ENCODE measurements around the gene INPP5A.

The INPP5A gene

GRCh38 chr10:132602614-132603013, 65.0 kb downstream of the INPP5A start:
- H3K27ac ChIP-seq: no peak overlapping the region
- in situ Hi-C loops (cut with HindIII; ENCODE audit: low pct_ligation_motif_present, low sequenced_read_pairs): no loop called here
- no peak overlapping the region for H3K4me3 ChIP-seq (ENCODE audit: low read depth, low read length)
- no peak for DNase-seq
- H3K36me3 ChIP-seq (replicated peaks): no peaks in the 10 kb centered on the region
- H3K27me3 ChIP-seq (replicated peaks): no peaks in the 10 kb centered on the region
- no peak for TF ChIP-seq CTCF (IDR thresholded peaks at IDR 0.05; ENCODE audit: low read depth, low read length, missing control alignments)

GRCh38 chr10:132603851-132604533, 66.4 kb downstream of the INPP5A start:
- no peaks in the 10 kb centered on the region for H3K36me3 ChIP-seq (replicated peaks)
- no peak overlapping the region for H3K27ac ChIP-seq
- H3K4me3 ChIP-seq (ENCODE audit: low read depth, low read length): no peak overlapping the region
- no peak for TF ChIP-seq CTCF (IDR thresholded peaks at IDR 0.05; ENCODE audit: low read depth, low read length, missing control alignments)
- no peaks in the 10 kb centered on the region for H3K27me3 ChIP-seq (replicated peaks)
- no peak for DNase-seq
- in situ Hi-C loops (cut with HindIII; ENCODE audit: low pct_ligation_motif_present, low sequenced_read_pairs): no loop called here

- no peak for TF ChIP-seq CTCF (IDR thresholded peaks at IDR 0.05; ENCODE audit: low read depth, low read length, missing control alignments)
- Histone ChIP-seq H3K36me3 (replicated peaks) (no peaks in the 10 kb centered on the region), H3K27me3 (replicated peaks) (no peaks in the 10 kb centered on the region), H3K4me3 (ENCODE audit: low read depth, low read length) (no peak overlapping the region), H3K27ac (no peak overlapping the region)
- in situ Hi-C loops (cut with HindIII; ENCODE audit: low pct_ligation_motif_present, low sequenced_read_pairs): no loop called here
- DNase-seq: no peak
Measured at GRCh38 chr10:132604686-132605085, 67.1 kb downstream of the INPP5A start.

- DNase-seq: no peak
- TF ChIP-seq CTCF (IDR thresholded peaks at IDR 0.05; ENCODE audit: low read depth, low read length, missing control alignments): no peak
- Histone ChIP-seq H3K4me3 (ENCODE audit: low read depth, low read length) (no peak overlapping the region), H3K27ac (no peak overlapping the region), H3K27me3 (replicated peaks) (no peaks in the 10 kb centered on the region), H3K36me3 (replicated peaks) (no peaks in the 10 kb centered on the region)
- in situ Hi-C loops (cut with HindIII; ENCODE audit: low pct_ligation_motif_present, low sequenced_read_pairs): no loop called here
Measured at GRCh38 chr10:132605390-132605789, 67.8 kb downstream of the INPP5A start.

- no peak overlapping the region for H3K4me3 ChIP-seq (ENCODE audit: low read depth, low read length)
- in situ Hi-C loops (cut with HindIII; ENCODE audit: low pct_ligation_motif_present, low sequenced_read_pairs): no loop called here
- no peak for DNase-seq
- H3K27ac ChIP-seq: no peak overlapping the region
- H3K27me3 ChIP-seq (replicated peaks): no peaks in the 10 kb centered on the region
- no peaks in the 10 kb centered on the region for H3K36me3 ChIP-seq (replicated peaks)
- TF ChIP-seq CTCF (IDR thresholded peaks at IDR 0.05; ENCODE audit: low read depth, low read length, missing control alignments): no peak
Measured at GRCh38 chr10:132606031-132606491, 68.5 kb downstream of the INPP5A start.
